NCI-H2227 (cell line): ENCODE data around the gene PPP2R5A.

Source experiments
- DNase-seq: peaks from one replicate; lab custom pipeline; 2025; ENCODE audit not compliant: unreplicated experiment; lab: John Stamatoyannopoulos, UW

Gene PPP2R5A

GRCh38 chr1:212402666-212403321 is 117.6 kb downstream of the PPP2R5A start:
- DNase-seq = no peak

GRCh38 chr1:212410231-212410820 is 125.1 kb downstream of the PPP2R5A start:
- no peak for DNase-seq
